Esophagus squamous epithelium (tissue), 4 donors: ENCODE data around the gene RFWD3.

Experiments
- POLR2A ChIP-seq, 4 donors: fragments of 450-650 bp; IDR thresholded peaks; one replicate each; pipeline ENCODE4 v1.6.1; 2017; ENCODE audit warnings: antibody characterized with exemption in 4 of 4, mild to moderate bottlenecking in 4 of 4, moderate library complexity in 3 of 4
- TF ChIP-seq, protein P1 (sequence below), 6 experiments: fragments of 450-650 bp in 4 of 6; fragments of 200-600 bp in 2 of 6; sonication (generic) in 2 of 6; IDR thresholded peaks; one replicate each; pipeline ENCODE4 v1.5.1; 2016 to 2019; ENCODE audit warnings: antibody characterized with exemption in 6 of 6, mild to moderate bottlenecking in 4 of 6, moderate library complexity in 4 of 6

DNA sequence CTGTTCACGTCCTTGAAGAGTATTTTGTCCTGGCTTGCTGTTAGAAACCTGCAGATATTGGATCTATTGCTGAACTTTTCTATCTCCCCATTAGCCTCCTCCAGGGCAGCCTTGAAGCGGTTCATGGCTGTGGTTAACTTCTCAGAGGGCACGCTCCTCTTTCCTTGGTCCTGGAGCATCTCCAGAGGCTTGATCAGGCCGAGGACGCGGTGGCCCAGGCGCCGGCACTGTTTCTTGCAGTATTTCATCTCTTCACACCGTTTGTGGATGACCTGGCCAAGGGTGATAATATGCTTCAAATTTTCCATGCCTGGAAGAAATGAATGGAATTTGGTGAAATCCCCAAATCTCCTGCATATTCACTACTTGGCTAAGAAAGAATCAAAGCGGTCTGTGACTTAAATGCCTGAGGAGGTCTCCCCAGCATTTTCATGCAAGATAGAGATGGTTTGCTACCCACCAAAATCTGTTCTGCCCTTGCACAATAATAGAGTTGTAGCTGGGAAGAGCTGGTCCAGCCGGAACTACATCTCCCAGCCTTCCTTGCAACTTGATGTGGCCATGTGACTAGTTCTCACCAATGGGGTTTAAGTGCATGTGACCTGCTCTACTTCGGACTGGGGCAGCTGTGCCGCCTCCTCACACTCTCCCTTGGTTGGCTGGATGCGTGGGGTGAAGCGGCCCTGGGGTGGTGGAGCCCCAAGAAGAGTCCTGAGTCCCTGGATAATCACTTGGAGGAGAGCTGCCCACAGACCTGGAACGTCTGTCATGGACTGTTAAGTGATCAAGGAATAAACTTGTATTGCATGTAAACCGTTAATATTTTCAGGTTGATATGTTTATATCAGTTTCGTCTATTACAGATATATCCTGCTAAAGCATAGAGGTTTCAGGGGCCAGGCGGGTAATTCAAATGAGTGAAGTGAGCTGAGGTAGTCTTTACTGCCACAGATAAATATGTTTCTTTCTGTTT, 29.1 kb upstream of the RFWD3 start:
- TF ChIP-seq, protein P1, sequence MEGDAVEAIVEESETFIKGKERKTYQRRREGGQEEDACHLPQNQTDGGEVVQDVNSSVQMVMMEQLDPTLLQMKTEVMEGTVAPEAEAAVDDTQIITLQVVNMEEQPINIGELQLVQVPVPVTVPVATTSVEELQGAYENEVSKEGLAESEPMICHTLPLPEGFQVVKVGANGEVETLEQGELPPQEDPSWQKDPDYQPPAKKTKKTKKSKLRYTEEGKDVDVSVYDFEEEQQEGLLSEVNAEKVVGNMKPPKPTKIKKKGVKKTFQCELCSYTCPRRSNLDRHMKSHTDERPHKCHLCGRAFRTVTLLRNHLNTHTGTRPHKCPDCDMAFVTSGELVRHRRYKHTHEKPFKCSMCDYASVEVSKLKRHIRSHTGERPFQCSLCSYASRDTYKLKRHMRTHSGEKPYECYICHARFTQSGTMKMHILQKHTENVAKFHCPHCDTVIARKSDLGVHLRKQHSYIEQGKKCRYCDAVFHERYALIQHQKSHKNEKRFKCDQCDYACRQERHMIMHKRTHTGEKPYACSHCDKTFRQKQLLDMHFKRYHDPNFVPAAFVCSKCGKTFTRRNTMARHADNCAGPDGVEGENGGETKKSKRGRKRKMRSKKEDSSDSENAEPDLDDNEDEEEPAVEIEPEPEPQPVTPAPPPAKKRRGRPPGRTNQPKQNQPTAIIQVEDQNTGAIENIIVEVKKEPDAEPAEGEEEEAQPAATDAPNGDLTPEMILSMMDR (IDR thresholded peaks at IDR 0.05) = no peak
- TF ChIP-seq POLR2A (IDR thresholded peaks at IDR 0.05) = peak in 1 of 4 donors; percentile 33
